CD4-positive, alpha-beta T cell treated with Interleukin-2 at 100 ng/mL for 4 hours (primary cell): ENCODE results near the gene TMEM120B.
"Not testable (repeated sequence)": the region's sequence is repeated elsewhere in the genome, so short reads cannot be mapped to it uniquely, and the experiment has no call there.

ENCODE experiments used
- DNase-seq: peaks from one replicate; pipeline ENCODE4 v3.0.0-alpha.2; 2020; ENCODE audit warnings: low spot score

The TMEM120B gene

GRCh38 chr12:121712461-121713256 is at the start of gene TMEM120B:
Gene TMEM120B, plus strand, starts transcription at chr12:121712752. Its CDS starts 144 bp downstream, at chr12:121712896.
- DNase-seq: peak; percentile 83

GRCh38 chr12:121663610-121663929 is 49.0 kb upstream of the TMEM120B start:
- DNase-seq: no peak

- not testable (repeated sequence) for DNase-seq
Measured at GRCh38 chr12:121666829-121667228, 45.7 kb upstream of the TMEM120B start.

- DNase-seq: peak; percentile 64
Measured at GRCh38 chr12:121668750-121669520, 43.6 kb upstream of the TMEM120B start.

GRCh38 chr12:121669521-121669900 is 43.0 kb upstream of the TMEM120B start, which contains the start of gene MORN3:
Gene MORN3, minus strand, starts transcription at chr12:121669654. Its CDS starts 171 bp downstream, at chr12:121669483.
- no peak for DNase-seq

GRCh38 chr12:121673013-121673511 is 39.5 kb upstream of the TMEM120B start:
- no peak for DNase-seq

GRCh38 chr12:121676190-121676589 is 36.4 kb upstream of the TMEM120B start:
- DNase-seq: no peak

- DNase-seq: no peak
Measured at GRCh38 chr12:121678305-121678704, 34.2 kb upstream of the TMEM120B start.

GRCh38 chr12:121678716-121679300 is 33.7 kb upstream of the TMEM120B start:
- no peak for DNase-seq

GRCh38 chr12:121679661-121680197 is 32.8 kb upstream of the TMEM120B start:
- not testable (repeated sequence) for DNase-seq

GRCh38 chr12:121688966-121689365 is 23.6 kb upstream of the TMEM120B start:
- no peak for DNase-seq

GRCh38 chr12:121689430-121689829 is 23.1 kb upstream of the TMEM120B start:
- no peak for DNase-seq

- not testable (repeated sequence) for DNase-seq
Measured at GRCh38 chr12:121692744-121693143, 19.8 kb upstream of the TMEM120B start.

GRCh38 chr12:121693155-121693687 is 19.3 kb upstream of the TMEM120B start:
- DNase-seq: no peak

GRCh38 chr12:121697093-121697698 is 15.4 kb upstream of the TMEM120B start:
- DNase-seq: peak; percentile 80

- DNase-seq: not testable (repeated sequence)
Measured at GRCh38 chr12:121697861-121698260, 14.7 kb upstream of the TMEM120B start.

GRCh38 chr12:121701667-121702277 is 10.8 kb upstream of the TMEM120B start:
- no peak for DNase-seq

GRCh38 chr12:121702944-121703343 is 9.6 kb upstream of the TMEM120B start:
- no peak for DNase-seq

GRCh38 chr12:121705514-121705913 is 7.0 kb upstream of the TMEM120B start:
- DNase-seq: no peak

GRCh38 chr12:121708313-121709063 is 4.1 kb upstream of the TMEM120B start:
- DNase-seq: no peak
